Activated CD8-positive, alpha-beta memory T cell treated with anti-CD3 and anti-CD28 coated beads, Interleukin-2, amount 50 U/mL, for 24 hours (primary cell): ENCODE results near the gene L3MBTL2.

ENCODE experiments used
- DNase-seq: peaks from one replicate; pipeline ENCODE4 v3.0.0-alpha.2; 2020; ENCODE audit errors: extremely low read depth

Gene L3MBTL2

DNA sequence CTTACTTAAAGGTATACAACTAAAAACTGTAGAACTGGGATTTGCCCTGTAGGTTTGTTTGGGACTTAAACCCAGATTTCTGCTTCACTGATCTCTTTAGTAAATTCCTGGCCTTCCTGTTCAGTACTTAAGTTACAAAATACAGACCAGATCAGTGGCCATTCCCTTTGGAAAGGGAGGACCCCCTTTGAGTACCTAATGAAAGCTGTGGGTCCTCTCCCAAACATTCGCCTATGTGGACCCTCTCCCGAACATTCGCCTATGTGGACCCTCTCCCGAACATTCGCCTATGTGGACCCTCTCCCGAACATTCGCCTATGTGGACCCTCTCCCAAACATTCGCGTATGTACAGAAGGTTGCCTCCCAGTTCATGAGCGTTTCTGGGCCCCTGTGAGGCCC, 10.3 kb downstream of the L3MBTL2 start:
- no peak for DNase-seq

DNA sequence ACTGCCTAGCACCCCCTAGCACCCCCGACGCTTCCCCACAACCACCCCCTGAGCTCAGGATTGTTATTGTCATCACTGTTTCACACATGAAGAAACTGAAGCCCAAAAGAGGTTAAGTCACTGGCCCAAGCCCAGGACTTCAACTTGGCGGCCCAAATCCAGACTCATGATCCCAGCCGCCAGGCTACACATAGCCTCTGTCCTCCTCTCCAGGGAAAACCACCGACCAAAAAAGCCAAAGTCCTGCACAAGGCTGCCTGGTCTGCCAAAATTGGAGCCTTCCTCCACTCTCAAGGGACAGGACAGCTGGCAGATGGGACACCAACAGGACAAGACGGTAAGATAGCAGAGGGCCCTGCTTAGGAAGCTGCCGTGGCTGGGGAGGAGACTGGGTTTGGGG, 10.8 kb downstream of the L3MBTL2 start:
- DNase-seq: no peak

DNA sequence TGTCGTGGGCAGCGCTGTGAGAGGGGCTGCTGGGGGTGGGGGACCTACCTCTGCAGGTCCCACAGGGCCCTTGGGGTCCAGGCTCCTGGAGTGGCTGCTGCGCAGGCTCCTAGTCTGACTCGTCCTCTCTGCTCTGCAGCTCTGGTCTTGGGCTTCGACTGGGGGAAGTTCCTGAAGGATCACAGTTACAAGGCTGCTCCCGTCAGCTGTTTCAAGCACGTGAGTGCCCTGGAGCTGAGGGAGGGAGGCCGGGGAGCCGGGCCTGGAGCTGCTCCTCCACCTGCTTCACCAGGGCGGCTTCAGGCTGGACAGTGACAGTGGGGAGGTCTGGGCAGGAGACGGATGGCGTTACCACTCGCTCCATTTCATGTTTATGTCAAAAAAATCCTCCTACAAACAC, 11.9 kb downstream of the L3MBTL2 start:
- DNase-seq: no peak

DNA sequence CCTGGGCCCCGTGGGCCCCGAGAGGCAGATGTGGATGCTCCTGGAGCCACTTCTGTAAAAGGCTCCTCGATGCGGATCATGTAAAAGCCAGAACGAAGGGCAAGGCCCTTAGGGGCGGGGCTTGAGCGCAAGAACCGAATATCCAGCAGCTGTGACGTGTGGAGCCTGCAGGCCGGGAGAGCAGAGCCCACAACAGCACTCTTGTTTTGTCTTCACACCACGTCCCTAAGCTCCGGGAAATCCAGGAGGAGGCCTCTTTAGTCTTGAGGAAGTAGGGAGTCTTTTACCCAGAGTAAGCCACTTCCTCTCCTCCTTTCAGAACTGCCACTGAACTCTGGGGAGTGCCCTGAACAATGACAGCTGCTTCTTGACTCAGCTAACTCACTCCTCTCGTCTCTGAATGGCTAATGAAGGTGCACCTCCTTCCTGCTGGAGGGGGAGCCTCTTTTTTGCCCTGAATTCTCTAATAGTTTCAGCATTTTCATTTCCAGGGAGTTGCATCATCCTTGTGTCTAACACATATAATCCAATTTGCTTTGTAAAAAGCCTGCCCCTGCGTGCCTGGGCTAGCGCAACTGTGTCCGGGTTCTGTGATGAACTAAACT, 12.5 kb downstream of the L3MBTL2 start:
- DNase-seq: no peak

DNA sequence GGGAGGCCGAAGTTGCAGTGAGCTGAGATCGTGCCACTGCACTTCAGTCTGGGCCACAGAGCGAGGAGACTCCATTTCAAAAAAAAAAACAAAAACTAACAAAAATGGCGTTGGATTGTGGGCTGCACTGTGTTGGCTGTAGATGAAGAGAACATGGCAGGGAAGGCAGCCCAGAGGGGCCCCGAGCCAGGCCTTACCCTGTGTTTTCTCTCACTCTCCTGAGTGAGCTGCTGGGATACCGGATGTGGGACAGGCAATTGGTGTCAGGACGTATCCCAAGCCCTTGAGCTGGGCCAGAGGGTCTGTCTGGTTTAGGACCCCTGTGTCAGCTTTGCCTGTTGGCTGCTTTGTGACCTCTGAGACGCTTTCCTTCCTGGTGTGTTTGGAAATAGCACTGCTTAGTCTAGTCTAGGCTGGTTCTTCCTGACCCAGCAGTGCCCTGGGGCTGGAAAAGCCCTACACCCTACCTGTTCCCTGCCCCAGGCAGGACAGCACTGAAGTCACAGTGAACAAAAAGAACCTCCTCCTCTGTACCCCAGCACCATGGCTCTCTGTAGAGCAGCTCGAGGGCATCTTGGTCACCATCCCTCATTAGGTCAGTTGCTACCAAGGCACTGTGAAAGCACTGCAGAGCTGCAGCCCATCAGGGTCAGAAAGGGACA, 17.9 kb downstream of the L3MBTL2 start:
- DNase-seq: no peak

DNA sequence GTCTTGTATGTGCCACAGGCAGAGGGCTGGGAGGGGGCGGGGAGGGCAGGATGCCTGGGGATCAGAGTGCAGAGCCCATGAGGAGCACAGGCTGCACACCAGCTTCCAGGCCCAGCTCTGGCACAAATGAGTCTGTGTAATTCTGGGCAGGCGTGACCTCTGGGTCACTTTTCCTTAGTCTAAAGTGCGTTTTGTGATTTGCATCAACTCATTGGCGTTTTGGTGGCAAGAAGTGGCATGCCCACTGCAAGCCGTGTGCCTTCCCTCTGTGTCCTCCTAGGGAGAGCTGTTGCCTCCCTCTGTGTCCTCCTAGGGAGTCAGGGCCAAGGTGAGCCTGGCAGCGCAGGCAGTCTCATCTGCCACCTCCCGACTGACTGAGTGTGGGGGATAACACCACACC, 18.4 kb downstream of the L3MBTL2 start:
- DNase-seq: no peak

DNA sequence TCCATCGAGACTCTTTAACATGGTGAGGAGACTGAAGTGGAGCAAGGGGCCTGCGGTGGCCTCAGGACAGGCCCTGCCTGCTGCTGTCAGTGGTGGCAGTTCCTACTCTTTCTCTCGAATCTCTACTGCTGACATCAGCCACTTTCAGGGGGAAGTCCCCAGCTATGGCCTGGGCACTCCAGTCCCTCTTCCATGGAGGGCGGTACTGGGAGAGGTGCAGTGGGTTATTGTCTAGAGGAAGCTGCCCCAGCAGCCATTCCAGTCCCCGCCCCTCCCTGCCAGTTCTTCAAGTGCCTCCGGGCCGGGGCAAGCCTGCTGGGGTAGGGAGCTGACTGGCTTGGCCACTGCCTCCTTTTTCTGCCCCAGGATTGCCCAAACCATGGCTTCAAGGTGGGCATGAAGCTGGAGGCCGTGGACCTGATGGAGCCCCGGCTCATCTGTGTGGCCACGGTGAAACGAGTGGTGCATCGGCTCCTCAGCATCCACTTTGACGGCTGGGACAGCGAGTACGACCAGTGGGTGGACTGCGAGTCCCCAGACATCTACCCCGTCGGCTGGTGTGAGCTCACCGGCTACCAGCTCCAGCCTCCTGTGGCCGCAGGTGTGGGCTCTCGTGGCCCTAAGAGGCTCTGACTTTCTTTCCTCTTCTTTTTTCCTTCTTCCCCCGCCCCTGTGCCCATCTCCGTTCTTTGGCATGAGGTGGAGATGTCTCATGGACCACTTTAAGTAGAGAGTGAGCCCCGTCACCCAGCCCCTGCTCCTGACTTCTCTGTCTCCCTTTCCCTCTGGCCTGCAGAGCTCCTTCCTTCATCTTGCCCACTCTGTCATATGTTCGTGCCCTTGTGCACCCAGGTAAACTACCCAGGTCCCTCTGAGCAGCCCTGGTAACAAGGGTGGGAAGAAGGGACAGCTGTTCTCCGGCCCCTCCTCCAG, 21.9 kb downstream of the L3MBTL2 start:
- DNase-seq: no peak

DNA sequence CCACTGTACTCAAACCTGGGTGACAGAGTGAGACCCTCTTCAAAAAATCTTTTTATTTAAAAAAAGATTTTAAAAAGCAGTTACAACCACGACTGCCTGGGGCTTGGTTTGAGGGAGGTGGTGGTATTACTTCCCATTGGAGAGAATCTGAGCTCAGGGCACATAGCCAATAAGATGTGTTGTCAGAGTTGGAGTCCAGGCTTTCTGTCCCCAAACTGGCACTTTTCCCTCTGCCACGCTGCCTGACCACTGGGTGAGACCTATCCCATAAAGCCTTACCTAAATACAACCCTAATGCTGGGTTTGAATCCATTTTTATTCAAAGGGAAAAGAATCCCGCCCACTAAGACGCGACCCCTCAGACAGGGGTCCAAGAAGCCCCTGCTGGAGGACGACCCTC, 24.1 kb downstream of the L3MBTL2 start:
- DNase-seq: no peak

DNA sequence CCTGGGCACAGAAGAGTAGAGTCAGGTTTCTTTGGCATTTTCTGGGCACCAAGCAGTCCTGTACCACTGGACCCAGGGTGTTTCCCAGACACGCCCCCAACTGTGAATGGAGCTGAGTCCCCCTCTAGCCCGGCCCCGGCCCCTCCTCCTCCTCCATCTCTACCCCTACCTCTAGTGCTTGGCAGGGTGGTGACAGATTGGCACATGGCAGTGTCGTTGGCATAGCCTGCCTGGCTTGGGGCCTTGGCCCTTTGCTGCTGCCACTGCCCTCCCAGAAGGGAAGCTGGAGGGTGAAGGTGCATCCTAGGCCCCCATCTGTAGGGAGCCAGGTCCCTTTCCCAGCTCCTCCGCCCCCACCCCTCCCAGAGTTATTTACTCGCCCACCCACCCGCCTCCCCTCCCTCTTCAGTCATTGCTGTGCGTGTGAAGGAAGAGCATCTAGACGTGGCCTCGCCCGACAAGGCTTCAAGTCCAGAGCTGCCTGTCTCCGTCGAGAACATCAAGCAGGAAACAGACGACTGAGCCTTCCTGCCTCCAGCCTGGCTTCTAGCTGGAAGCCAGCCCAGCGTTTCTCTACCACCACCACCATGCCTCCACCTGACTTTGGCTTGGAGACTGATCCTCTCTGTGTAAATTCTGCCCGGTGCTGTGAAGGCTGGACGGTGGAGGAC, 24.8 kb downstream of the L3MBTL2 start:
- DNase-seq: no peak

DNA sequence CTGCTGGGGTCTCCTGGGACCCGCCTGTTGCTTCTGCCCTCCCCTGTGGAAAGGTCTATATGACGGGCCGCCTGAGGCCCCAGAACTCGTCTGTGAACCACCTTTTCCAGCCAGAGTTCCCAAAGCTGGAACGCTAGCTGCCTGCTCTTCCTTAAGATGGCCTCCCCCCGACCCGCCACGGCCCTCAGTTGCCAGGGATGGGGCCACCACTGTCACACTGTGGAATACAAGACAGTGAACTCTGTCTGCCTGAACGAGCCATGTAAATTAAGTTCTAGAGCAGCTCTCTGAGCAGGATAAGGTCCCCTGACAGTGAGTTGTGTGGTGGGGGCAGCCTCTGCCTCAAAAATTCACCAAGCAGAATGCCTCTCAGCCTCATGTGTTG, 25.3 kb downstream of the L3MBTL2 start:
- DNase-seq: no peak

DNA sequence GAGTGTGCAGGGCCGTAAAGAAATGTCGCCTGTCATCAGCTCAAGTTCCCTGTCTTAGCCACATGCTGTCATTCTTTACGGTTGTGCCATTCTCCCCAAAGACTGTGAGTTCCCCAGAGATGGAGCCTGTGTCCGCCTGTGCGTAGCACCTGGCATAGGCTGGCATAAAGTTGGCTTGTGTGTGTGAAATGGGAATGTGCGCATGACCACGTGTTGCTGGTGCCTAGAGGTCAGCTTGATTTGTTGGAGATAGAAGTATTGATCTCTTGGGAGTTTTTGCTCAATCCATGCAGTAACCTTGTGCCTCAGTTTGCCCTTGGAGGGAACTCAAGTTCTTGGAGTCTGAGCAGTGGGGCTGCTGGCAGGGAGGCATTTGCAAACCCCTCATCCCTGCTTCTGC, 26.3 kb downstream of the L3MBTL2 start:
- DNase-seq: no peak

DNA sequence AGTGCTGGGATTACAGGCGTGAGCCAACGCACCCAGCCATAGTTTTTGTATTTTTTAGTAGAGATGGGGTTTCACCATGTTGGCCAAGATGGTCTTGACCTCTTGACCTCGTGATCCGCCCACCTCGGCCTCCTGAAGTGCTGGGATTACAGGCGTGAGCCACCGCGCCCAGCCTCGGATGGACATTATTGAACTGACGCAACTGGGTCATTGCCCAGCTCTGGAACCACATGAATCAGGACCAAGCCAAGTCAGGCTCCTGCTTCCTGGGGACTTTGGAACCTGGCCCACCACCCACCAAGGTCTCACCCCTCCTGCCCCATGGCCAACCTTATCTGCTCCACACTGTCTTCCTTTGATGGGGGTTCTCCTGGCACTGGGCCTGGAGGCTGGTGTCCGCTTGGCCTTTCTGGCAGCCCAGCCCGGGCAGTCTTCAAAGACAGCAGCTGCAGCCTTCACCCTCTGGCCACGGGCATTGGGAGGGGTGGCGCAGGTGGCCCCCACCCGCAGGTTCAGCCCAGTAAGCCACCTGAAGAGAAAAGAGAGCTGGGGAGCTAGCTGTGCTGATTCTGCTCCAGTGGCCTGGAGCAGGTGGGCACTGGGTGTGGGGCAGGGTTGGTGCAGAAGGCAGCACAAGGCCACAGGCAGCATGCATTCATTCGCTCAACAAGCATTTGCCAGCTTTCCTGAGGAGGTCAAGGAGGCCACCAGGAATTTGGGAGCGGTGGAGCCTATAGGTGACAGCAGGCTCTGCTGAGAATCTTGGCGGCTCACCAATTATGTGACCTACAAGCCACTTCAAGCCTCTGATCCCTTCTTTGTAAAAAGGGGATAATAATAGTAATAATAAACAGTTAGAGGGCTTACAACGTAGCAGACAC, 29.9 kb downstream of the L3MBTL2 start:
- DNase-seq: no peak

DNA sequence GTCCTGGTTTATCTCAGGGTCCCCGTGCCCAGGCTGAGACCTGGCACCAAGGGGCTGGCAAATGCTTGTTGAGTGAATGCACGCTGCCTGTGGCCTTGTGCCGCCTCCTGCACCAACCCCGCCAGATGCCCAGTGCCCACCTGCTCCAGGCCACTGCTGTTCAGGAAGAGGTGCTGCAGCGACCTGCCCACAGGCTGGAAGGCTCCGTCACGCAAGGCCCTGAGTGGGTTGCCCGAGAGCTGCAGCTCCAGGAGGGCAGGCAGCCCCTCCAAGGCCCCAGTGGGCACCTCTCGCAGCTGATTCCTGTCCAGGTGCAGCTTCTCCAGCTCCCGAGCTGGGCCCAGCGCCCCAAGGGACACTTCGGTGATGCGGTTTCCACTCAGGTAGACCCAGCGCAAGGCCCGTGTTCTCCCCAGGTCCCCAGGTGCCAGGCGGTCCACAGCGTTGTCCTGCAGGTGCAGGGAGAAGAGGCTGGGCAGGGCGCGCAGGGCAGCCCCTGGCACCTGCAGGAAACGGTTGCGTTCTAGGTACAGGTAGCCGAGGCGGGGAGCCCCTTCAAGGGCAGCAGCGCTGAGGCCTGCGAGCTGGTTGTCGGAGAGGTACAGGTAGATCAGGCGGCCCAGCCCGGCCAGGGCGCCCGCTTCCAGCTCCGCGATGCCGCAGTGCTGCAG, 32.1 kb downstream of the L3MBTL2 start:
- DNase-seq: no peak

DNA sequence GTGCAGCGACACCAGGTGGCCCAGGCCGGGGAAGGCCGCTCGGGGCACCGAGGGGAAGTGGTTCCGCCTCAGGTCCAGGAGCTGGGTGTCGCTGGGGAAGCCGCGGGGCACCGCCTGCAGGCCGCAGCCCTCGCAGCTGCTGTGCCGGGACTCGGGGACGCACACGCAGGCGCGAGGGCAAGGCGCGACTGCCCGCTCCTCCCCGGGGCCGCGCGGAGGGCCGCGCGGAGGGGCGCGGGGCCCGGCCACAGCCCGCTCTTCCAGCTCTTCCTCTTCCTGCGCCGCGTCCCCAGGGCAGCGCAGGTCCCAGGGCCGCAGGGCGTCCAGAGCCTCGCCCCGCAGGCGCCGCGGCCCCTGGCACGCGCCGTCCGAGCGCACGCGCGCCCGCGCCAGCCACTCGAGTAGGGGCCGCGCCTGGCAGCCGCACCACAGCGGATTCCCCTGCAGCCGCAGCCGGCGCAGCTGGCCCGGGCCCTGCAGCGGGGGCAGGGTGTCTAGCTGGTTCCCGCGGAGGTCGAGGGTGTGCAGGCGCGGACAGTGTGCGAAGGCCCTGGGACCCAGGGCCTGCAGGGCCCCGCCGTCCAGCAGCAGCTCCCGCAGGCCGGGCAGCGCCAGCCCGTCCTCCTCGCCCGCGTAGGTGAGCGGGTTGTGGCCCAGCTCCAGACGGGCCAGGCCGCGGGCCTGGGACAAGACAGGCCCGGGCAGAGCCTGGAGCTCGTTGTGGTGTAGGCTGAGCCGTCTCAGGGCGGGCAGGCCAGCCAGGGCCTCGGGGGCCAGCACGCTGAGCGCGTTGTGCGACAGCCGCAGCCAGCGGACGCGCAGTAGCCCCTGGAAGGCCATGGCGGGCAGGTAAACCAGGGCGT, 32.8 kb downstream of the L3MBTL2 start:
- DNase-seq: peak; percentile 46

DNA sequence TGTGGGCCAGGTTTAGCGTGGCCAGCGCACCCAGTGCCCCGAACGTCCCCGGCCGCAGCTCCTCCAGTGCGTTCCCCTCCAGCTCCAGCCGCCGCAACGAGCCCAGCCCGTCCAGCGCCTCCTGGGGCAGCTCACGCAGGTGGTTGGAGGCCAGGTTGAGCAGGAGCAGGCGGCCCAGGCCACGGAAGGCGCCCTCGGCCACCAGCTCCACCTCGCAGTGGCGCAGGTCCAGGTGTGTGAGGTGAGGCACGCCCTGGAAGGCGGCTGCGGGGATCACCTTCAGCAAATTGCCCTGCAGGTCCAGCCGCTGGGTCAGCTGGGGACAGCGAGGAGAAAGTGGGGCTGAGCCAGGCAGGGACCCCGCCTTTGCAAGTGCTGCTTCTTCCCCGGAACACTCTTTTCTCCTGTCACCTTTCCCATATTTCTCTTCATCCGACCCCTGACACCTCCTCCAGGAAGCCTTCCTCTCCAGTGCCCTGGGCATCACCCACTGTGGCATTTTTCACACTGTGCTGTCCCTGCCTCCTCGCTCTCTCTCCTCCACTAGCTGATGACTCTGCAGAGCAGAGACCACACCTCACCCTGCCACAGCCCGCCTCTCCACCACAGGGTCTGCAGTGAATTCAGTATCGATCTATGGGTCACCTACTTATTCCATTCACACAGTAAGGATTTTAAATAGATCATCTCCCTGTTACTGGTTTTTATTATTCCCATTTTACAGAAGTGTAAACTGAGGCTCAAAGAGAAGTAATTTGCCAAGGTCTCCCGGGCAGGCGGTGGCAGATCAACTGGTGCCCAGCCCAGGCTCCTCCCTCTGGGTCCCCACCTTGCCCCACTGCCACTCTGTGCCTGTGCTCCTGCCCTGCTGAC, 33.7 kb downstream of the L3MBTL2 start:
- no peak for DNase-seq

DNA sequence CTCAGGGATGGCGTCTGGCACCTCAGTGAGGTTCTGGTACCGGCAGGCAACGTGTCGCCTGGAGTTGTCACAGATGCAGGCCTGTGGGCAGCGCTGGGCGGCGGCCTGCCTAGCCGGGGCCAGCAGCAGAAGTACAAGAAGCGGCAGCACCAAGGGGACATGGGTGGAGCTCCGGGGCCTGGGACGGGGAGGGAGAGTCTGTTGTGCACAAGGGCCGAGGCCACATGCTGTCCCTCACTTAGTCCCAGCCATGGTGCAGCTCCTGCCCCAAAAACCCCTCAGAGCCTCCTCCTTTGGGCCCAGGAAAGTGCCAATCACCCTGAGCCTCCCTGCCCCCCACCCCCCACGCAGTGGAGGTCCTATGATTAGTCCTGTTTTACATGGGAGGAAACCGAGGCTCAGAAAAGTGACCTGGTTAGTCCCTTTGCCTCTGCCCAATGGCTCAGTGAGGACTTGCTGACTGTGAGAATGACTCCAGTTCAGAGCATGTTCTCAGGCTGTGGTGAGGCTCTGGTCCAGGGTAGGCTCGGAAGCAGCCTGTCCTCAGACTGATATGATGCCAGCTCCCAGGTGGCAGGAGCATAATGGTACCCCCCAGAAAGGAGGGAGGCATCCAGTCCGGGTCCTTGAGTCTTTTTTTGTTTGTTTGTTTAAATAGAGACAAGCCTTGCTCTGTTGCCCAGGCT, 34.5 kb downstream of the L3MBTL2 start:
- no peak for DNase-seq

DNA sequence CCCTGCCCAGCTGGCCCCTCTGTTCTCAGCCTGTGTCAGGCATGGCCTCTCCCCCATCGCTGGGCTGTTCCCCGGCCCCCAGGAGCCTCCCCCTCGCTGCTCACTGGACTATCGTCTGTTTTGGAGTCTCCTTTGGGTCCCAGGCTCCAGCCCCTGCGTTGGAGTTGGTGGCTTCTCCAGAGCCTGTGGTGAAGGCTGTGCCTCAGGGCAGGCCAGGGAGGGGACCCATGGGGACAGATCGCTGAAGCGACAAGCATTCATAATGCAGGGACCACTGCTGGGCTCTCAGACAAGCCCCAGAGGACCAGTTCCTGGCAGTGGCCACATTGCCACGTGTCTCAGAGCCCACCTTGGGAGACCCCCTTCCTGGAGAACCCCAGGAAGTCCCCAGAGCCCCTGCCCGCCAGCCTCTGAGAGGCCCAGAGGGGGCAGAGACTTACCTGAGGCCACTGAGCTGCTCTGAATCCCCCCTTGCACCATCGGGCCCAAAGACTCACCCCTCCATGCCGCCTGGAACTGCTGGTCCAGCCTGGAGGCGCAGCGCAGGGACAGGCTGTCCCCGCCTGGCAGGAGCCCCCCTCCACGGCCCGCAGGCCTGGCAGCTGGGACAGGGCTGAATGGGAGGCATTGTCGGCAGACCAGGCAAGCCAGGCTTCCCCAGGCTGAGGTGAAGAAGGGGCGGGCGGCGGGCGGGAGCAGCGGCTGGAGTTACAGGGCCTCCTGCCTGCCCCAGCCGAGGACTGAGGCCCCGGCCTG, 35.4 kb downstream of the L3MBTL2 start, which contains the start of gene CHADL:
CHADL (minus strand) TSS at position 555 of the 756 bp plus-strand sequence; CDS start at position 505, 50 bp downstream.
- no peak for DNase-seq
